GM18873 (cell line): ENCODE results near the gene COL6A5.
"Not testable (repeated sequence)": the region's sequence is repeated elsewhere in the genome, so short reads cannot be mapped to it uniquely, and the experiment has no call there.

Experiments used
- ATAC-seq: cut with Tn5 transposase; IDR thresholded peaks from one replicate; pipeline ENCODE4 v1.9.1; 2021; ENCODE audit warnings: mild to moderate bottlenecking, moderate library complexity, moderate number of reproducible peaks; ENCODE audit not compliant: unreplicated experiment, low FRiP score

The COL6A5 gene, protein sequence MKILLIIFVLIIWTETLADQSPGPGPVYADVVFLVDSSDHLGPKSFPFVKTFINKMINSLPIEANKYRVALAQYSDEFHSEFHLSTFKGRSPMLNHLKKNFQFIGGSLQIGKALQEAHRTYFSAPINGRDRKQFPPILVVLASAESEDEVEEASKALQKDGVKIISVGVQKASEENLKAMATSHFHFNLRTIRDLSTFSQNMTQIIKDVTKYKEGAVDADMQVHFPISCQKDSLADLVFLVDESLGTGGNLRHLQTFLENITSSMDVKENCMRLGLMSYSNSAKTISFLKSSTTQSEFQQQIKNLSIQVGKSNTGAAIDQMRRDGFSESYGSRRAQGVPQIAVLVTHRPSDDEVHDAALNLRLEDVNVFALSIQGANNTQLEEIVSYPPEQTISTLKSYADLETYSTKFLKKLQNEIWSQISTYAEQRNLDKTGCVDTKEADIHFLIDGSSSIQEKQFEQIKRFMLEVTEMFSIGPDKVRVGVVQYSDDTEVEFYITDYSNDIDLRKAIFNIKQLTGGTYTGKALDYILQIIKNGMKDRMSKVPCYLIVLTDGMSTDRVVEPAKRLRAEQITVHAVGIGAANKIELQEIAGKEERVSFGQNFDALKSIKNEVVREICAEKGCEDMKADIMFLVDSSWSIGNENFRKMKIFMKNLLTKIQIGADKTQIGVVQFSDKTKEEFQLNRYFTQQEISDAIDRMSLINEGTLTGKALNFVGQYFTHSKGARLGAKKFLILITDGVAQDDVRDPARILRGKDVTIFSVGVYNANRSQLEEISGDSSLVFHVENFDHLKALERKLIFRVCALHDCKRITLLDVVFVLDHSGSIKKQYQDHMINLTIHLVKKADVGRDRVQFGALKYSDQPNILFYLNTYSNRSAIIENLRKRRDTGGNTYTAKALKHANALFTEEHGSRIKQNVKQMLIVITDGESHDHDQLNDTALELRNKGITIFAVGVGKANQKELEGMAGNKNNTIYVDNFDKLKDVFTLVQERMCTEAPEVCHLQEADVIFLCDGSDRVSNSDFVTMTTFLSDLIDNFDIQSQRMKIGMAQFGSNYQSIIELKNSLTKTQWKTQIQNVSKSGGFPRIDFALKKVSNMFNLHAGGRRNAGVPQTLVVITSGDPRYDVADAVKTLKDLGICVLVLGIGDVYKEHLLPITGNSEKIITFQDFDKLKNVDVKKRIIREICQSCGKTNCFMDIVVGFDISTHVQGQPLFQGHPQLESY (N-terminal part only)

DNA sequence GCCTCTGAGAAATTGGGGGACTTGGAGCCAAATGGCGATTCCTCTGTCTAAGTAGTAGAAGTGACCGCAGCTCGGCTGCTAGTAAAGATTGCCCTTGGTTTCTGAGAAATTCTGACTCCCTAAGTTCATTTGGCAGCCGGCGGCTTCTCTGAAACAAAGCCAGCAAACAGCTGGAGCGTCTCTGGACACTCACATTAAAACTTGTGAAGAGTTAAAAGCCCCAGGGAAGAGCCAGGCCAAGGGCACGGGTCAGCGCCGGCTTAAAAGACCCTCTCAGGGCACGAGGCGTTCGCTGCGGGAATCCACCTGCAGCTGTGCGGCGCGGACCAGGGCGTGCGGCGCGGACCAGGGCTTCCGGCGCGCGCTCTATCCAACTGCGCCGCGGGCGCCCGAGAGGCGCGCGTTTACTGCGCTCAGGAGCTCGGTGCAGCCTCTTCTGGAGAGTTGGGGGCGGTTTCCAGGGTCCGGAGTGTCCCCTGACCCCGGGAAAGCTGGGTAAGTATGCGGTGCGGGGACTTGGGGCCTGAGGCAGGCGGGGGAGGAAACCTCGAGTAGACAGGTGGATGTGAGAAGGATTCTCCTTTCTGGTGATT, at the start of gene COL6A5:
COL6A5 (plus strand) TSS at position 186 of the 593 bp plus-strand sequence. CDS start 27,967 bp downstream, outside the sequence.
- no peak for ATAC-seq

GRCh38 chr3:130299531-130299930, 45.9 kb upstream of the COL6A5 start:
- no peak for ATAC-seq

DNA sequence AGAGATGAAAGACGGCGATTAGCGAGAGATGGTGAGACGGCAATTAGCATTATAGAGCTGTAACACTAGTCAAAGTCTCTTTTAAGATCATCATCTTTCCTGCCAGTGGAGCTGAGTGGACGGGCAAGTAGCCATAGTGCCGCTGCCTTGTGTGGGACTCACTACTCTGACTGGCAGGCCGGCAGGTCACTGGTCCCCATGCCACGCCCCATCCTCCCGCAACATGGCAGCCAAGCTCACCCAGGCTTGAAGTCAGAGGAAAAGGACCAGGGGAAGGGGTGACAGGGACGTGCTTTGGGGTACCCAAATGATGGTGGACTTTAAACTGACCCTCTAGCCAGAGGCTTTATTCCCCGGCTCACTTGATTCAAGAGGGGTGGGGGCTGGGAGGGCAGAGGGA, 44.6 kb upstream of the COL6A5 start:
- ATAC-seq, result no peak

GRCh38 chr3:130310109-130310508, 35.4 kb upstream of the COL6A5 start:
- no peak for ATAC-seq

GRCh38 chr3:130312374-130312773, 33.1 kb upstream of the COL6A5 start:
- no peak for ATAC-seq

DNA sequence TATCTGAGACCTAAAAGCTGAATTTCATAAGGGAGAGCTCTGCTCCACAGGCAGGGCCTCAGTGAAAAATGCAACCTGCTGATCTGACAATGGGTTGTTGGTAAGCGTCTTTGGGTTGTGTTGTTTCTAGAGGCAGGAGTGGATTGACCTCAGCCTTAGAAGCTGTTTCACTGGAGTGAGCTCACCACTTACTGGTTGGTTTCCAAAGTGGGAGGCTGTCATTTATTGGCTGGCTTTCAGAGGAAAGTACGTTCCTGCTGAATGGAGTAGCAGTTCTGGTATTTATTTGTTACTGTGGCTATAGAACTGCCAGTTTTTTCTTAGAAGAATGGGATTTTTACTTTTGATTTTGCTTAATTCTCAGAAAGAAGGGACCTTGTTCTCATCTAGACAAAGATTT, 29.3 kb upstream of the COL6A5 start:
- ATAC-seq, result no peak

GRCh38 chr3:130323503-130323902, 22.0 kb upstream of the COL6A5 start:
- ATAC-seq, result no peak

- no peak for ATAC-seq
These were observed 4.7 kb upstream of the COL6A5 start for GRCh38 chr3:130340766-130341165.

- no peak for ATAC-seq
These were observed 4.1 kb upstream of the COL6A5 start for GRCh38 chr3:130341388-130341787.

DNA sequence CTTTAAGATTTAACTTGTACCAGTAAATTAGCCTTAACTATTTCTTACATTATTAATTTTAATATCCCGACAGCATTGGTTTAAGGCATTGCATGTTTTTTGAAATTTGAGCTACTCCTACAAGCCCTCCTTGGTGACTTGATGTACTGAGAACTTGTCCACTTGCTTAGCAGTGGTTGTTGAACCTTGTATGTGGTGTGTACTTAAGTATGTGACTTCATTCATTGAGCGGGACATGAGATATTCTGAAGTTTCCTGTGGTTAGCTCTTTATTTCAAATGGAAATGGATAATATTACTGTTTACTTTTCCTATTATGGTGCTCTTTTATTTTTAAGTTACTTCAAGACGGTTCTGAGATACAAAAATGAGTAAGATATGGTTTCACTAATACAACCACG, 3.6 kb upstream of the COL6A5 start:
- no peak for ATAC-seq

DNA sequence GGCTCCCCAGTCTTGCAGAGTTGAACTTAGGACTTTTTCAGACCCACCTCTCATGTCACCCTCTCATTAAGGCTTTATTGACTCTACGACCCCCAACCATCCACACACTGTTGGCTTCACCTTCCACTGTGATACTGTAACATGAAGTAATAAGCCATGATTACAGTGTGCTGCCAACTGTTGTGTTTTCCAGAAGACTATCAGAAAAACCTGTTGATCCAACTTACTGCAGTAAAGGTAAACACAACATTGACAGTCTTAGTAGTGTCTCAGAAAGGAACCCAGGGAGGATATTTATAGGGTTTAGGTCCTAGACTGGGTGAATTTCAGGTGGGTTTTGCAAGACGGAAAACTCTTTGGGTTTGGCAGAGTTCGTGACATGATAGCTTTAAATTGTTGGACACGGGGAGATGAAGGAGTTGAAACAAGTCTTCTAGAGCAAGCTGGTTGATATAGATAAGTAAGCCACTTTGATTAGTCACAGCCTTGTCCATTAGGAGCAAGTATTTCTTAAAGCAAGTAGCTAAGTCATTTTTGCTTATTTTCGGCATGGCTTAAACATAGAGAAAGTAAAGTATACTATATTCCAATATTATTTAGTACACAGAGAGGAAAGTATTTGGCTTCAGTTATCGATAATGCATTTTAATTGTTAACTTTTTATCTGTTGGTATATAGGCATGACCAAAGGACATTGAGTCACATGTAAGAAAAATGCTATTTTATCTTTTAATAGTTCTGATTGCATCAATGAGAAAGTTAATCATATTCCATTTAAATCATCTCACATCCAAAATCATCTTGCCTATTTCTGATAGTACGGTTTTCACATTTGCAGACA, 2.4 kb upstream of the COL6A5 start:
- ATAC-seq, result no peak

DNA sequence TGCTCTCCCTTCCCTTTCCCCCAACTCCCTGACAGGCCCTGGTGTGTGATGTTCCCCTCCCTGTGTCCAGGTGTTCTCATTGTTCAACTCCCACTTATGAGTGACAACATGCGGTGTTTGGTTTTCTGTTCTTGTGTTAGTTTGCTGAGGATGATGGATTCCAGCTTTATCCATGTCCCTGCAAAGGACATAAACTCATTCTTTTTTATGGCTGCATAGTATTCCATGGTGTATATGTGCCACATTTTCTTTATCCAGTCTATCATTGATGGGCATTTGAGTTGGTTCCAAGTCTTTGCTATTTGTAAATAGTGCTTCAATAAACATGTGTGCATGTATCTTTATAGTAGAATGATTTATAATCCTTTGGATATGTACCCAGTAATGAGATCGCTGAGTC, 2.8 kb downstream of the COL6A5 start:
- ATAC-seq, result not testable (repeated sequence)

- no peak for ATAC-seq
These were observed 9.0 kb downstream of the COL6A5 start for GRCh38 chr3:130354430-130354829.

DNA sequence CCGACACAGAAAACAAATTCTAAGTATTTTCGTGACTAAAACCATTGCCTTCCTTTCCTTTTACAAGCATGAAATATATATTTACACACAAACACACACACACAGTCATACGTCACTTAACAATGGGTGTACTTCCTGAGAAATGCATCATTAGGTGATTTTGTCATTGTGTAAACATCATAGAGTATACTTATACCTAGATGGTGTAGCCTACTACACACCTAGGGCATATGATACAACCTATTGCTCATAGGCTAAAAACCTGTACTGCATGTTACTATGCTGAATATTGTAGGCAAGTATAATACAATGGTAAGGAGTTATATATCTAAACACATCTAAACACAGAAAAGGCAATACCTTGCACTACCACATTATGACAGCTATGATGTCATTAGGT, 28.6 kb downstream of the COL6A5 start:
- ATAC-seq, result no peak

DNA sequence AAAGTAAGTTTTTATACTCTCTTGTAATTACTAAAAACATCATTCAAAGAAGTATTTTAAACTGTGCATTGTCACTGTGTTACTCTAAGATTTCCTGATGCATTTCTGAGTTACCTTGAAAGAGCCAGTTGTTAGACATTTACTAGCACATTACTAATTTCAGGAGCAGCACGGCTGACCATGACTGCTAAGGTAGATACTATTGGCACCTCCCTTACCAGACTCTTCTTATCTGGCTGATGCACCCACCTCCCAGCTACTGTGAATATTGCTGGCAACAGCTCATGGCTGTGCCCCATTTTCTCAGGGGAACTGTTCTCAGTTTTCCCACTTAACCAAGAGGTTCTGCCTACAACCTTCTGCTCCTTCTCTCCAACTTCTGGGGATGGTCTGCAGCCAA, 29.4 kb downstream of the COL6A5 start:
- no peak for ATAC-seq

- no peak for ATAC-seq
These were observed 32.6 kb downstream of the COL6A5 start for GRCh38 chr3:130377960-130378676.

DNA sequence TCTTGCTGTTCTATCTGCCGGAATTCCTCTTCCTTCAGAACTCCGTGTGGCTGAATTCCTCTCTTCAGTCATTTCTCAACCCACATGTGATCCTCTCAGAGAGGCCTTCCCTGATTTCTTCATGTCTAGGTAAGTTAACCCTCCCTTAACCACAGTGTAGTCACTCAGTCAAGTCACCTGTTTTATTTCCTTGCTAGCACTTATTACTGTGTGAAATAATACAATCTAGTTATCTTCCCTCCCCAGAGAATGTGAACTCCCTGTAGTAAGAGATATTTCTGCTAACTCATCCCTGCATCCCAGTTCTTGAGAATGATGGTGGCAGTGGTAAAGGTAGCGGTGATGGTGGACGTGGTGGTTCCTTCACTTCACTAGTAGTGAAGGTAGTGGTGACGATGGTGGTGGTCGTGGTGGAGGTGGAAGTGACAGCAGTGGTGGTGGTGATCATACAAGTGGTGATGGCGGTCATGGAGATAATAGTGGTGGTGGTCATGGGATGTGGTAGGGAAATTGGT, 33.3 kb downstream of the COL6A5 start:
- ATAC-seq, result no peak

GRCh38 chr3:130379274-130379673, 33.8 kb downstream of the COL6A5 start:
- no peak for ATAC-seq

DNA sequence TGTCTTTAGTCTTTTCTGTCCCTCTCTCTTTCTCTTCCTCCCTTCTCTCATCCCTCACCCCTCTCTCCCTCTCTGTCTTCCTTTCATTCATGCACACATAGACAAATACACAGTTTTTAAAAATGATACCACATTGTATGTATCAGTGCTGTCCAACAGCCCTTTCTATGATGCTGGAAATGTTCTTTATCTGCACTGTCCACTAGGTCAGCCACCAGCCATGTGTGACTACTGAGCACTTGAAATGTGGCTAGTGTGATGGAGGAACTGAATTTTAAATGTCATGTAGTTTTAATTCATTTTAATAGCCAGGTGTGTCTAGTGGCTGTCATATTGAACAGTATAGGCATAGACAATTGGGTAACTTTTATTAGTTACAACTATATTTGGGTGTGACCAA, 34.9 kb downstream of the COL6A5 start:
- no peak for ATAC-seq
